HG02870 (cell line): ENCODE measurements around the gene CYP4F11.
"Not testable (repeated sequence)": the region's sequence is repeated elsewhere in the genome, so short reads cannot be mapped to it uniquely, and the experiment has no call there.

Experiments used
- ATAC-seq: cut with Tn5 transposase; IDR thresholded peaks from one replicate; pipeline ENCODE4 v1.9.1; 2021; ENCODE audit warnings: mild to moderate bottlenecking, moderate library complexity; ENCODE audit not compliant: unreplicated experiment

Gene CYP4F11

GRCh38 chr19:15934332-15935078 is at the start of gene CYP4F11:
Gene CYP4F11, minus strand, starts transcription at chr19:15934529. Its CDS starts 121 bp downstream, at chr19:15934408.
- no peak for ATAC-seq

GRCh38 chr19:15979293-15979692 is 45.0 kb upstream of the CYP4F11 start:
- ATAC-seq: no peak

- no peak for ATAC-seq
Measured at GRCh38 chr19:15977690-15978089, 43.4 kb upstream of the CYP4F11 start.

GRCh38 chr19:15976836-15977689 is 42.7 kb upstream of the CYP4F11 start:
- no peak for ATAC-seq

- no peak for ATAC-seq
Measured at GRCh38 chr19:15974856-15975255, 40.5 kb upstream of the CYP4F11 start.

- not testable (repeated sequence) for ATAC-seq
Measured at GRCh38 chr19:15972043-15972442, 37.7 kb upstream of the CYP4F11 start.

- ATAC-seq: no peak
Measured at GRCh38 chr19:15971224-15971780, 37.0 kb upstream of the CYP4F11 start.

- no peak for ATAC-seq
Measured at GRCh38 chr19:15964231-15964630, 29.9 kb upstream of the CYP4F11 start.

GRCh38 chr19:15962319-15962718 is 28.0 kb upstream of the CYP4F11 start:
- ATAC-seq: no peak

- no peak for ATAC-seq
Measured at GRCh38 chr19:15954820-15955219, 20.5 kb upstream of the CYP4F11 start.

- no peak for ATAC-seq
Measured at GRCh38 chr19:15948223-15949058, 14.1 kb upstream of the CYP4F11 start, which contains the start of gene OR10H4. Gene OR10H4, plus strand, starts transcription at chr19:15949008. Its CDS starts 0 bp downstream, at chr19:15949008.

- ATAC-seq: no peak
Measured at GRCh38 chr19:15945301-15945700, 11.0 kb upstream of the CYP4F11 start.

GRCh38 chr19:15944401-15944800 is 10.1 kb upstream of the CYP4F11 start:
- ATAC-seq: no peak

GRCh38 chr19:15937771-15938170 is 3.4 kb upstream of the CYP4F11 start:
- no peak for ATAC-seq

- no peak for ATAC-seq
Measured at GRCh38 chr19:15936950-15937349, 2.6 kb upstream of the CYP4F11 start.

GRCh38 chr19:15936173-15936572 is 1.8 kb upstream of the CYP4F11 start:
- no peak for ATAC-seq

- no peak for ATAC-seq
Measured at GRCh38 chr19:15935167-15935702, 906 bp upstream of the CYP4F11 start.

GRCh38 chr19:15933761-15934331 is 483 bp downstream of the CYP4F11 start:
- not testable (repeated sequence) for ATAC-seq

- no peak for ATAC-seq
Measured at GRCh38 chr19:15928321-15928720, 6.0 kb downstream of the CYP4F11 start.

- ATAC-seq: no peak
Measured at GRCh38 chr19:15926484-15926883, 7.8 kb downstream of the CYP4F11 start.
